Measurements from ENCODE around the gene ATF6. TPM values are rescaled to one million over a fixed set of nuclear protein-coding genes. Genes with fewer than 3 reads are reported as not detected.

The ATF6 gene
- total RNA-seq, 1 donor from 2014 or later = 21.1 TPM

DNA sequence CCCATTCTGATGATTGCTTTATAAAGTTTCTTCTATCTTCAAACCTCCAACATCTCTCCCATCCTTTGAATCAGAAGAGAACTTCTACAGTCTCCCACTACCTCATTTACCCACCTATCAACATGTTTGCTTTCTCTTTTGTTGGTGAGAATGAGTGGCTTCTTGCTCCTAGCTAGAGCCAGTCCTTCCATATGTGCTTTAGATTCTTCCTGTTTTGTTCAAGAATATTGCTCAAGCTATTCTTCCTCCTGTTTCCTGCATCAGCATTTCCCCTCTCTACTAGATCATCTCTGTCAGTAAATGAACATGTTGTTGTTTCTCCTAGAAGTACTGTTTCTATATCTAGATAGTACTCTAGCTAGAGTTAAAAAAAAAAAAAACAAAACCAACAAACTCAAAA lies 6.3 kb downstream of the ATF6 start:
- intact Hi-C loops (cut with DNase I) = no loop called here
- no peak for TF ChIP-seq POLR2A (IDR thresholded peaks at IDR 0.05)
- TF ChIP-seq POLR2AphosphoS5 (IDR thresholded peaks at IDR 0.05; ENCODE audit: insufficient read depth in 1 of 2, low read depth in 1 of 2) = no peak
- TF ChIP-seq, protein P1, sequence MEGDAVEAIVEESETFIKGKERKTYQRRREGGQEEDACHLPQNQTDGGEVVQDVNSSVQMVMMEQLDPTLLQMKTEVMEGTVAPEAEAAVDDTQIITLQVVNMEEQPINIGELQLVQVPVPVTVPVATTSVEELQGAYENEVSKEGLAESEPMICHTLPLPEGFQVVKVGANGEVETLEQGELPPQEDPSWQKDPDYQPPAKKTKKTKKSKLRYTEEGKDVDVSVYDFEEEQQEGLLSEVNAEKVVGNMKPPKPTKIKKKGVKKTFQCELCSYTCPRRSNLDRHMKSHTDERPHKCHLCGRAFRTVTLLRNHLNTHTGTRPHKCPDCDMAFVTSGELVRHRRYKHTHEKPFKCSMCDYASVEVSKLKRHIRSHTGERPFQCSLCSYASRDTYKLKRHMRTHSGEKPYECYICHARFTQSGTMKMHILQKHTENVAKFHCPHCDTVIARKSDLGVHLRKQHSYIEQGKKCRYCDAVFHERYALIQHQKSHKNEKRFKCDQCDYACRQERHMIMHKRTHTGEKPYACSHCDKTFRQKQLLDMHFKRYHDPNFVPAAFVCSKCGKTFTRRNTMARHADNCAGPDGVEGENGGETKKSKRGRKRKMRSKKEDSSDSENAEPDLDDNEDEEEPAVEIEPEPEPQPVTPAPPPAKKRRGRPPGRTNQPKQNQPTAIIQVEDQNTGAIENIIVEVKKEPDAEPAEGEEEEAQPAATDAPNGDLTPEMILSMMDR (IDR thresholded peaks at IDR 0.05) = no peak
- Histone ChIP-seq H3K36me3 (no peaks in the 10 kb centered on the region), H3K9me3 (no peaks in the 10 kb centered on the region), H3K27me3 (no peaks in the 10 kb centered on the region), H3K27ac (no peak overlapping the region), H3K4me1 (peaks cover 49% of the 10 kb centered on the region), H3K4me3 (no peak overlapping the region)
- no peak for DNase-seq (ENCODE audit: extremely low spot score in 2 of 2)

DNA sequence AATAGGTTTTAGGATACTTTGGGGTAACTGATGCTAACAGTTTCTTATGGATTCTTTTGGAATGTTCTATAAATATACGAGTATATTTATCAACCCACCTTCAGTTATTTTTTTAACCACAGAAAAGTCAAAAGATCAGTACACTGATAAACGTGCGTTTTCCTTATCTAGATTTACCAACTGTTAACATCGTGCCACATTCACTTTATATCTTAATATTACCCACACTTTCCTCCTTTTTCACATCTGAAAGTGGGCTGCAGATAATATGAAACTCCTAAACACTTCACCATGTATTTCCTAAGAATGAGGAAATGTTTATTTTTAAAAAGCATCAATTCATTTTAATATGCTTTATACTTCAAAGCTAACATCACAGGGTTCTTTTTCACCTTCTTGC lies 7.7 kb downstream of the ATF6 start:
- no peaks in the 10 kb centered on the region for H3K36me3 ChIP-seq
- no peak overlapping the region for H3K27ac ChIP-seq
- DNase-seq (ENCODE audit: extremely low spot score in 2 of 2) = no peak
- peaks cover 35% of the 10 kb centered on the region for H3K4me1 ChIP-seq
- H3K27me3 ChIP-seq = no peaks in the 10 kb centered on the region
- TF ChIP-seq, protein P1 (IDR thresholded peaks at IDR 0.05) = no peak
- TF ChIP-seq POLR2AphosphoS5 (IDR thresholded peaks at IDR 0.05; ENCODE audit: insufficient read depth in 1 of 2, low read depth in 1 of 2) (no peak), POLR2A (IDR thresholded peaks at IDR 0.05) (no peak)
- no peak overlapping the region for H3K4me3 ChIP-seq
- intact Hi-C loops (cut with DNase I) = no loop called here
- no peaks in the 10 kb centered on the region for H3K9me3 ChIP-seq

DNA sequence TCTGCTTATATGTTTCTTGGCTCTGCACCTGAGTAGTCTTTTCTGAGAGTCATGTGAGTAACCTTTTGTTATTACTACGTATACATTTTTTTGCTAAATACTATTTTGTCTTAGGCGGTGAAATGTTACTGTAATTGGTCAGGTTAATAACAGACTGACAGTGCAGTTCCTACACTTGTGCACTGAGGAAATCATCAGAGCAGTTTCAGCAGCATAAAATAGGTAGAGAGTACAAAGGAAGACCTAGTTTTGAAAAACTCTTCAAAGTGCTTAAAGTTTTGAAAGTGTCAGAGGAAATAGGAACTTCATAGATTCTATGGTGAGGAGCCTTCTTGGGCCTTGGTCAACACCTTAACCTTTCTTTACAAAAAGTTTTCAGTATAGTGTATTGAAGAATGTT lies 11.1 kb downstream of the ATF6 start:
- H3K9me3 ChIP-seq = no peaks in the 10 kb centered on the region
- DNase-seq (ENCODE audit: extremely low spot score in 2 of 2) = no peak
- H3K27ac ChIP-seq = no peak overlapping the region
- no peak overlapping the region for H3K4me3 ChIP-seq
- H3K4me1 ChIP-seq = peaks cover 10% of the 10 kb centered on the region
- intact Hi-C loops (cut with DNase I) = no loop called here
- no peaks in the 10 kb centered on the region for H3K36me3 ChIP-seq
- TF ChIP-seq POLR2AphosphoS5 (IDR thresholded peaks at IDR 0.05; ENCODE audit: insufficient read depth in 1 of 2, low read depth in 1 of 2) = no peak
- TF ChIP-seq POLR2A (IDR thresholded peaks at IDR 0.05) = no peak
- TF ChIP-seq, protein P1 (IDR thresholded peaks at IDR 0.05) = no peak
- no peaks in the 10 kb centered on the region for H3K27me3 ChIP-seq

DNA sequence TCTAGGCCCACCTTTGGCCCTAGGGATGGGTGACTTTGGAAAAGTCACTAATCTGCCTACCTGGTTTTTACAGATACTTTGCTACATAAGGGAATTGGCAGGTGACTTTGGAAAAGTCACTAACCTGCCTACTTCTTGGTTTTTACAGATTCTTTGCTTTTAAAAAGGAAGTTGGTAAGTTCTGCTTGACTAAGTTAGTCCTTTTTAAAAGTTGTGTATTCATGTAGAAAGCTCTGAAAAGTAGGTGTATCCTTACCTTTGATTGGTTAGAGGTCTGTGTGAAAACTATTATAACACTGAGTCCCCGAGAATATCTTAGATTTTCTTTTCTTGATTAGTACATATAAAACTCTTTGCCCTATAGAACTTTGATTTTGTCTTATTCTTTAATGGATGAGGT lies 12.4 kb downstream of the ATF6 start:
- Histone ChIP-seq H3K27ac (no peak overlapping the region), H3K4me3 (no peak overlapping the region), H3K4me1 (peaks cover 3% of the 10 kb centered on the region), H3K9me3 (no peaks in the 10 kb centered on the region), H3K36me3 (no peaks in the 10 kb centered on the region), H3K27me3 (no peaks in the 10 kb centered on the region)
- DNase-seq (ENCODE audit: extremely low spot score in 2 of 2) = no peak
- TF ChIP-seq, protein P1 (IDR thresholded peaks at IDR 0.05) = no peak
- intact Hi-C loops (cut with DNase I) = no loop called here

DNA sequence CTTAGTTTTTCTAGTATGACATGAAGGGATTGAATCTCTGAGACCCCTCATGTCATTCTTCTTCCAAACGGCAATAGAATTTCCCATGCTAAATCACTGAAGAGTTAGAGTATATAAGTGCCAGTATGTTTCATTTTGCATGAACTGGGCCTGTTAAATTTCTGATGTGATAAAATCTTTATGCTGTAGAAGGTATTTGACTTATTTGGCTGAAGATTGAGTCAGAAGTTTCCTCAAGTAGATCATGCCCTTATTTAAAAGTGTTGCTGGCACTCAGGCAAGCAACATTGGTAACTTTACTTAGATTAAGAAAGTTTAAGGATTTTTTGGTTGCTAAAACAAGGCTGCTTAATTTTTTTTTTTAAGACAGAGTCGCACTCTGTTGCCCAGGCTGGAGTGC lies 13.3 kb downstream of the ATF6 start:
- H3K27me3 ChIP-seq = no peaks in the 10 kb centered on the region
- no peak overlapping the region for H3K27ac ChIP-seq
- H3K4me3 ChIP-seq = no peak overlapping the region
- TF ChIP-seq POLR2A (IDR thresholded peaks at IDR 0.05) = no peak
- no peak for TF ChIP-seq POLR2AphosphoS5 (IDR thresholded peaks at IDR 0.05; ENCODE audit: insufficient read depth in 1 of 2, low read depth in 1 of 2)
- TF ChIP-seq, protein P1 (IDR thresholded peaks at IDR 0.05) = no peak
- H3K4me1 ChIP-seq = no peaks in the 10 kb centered on the region
- no peak for DNase-seq (ENCODE audit: extremely low spot score in 2 of 2)
- H3K36me3 ChIP-seq = no peaks in the 10 kb centered on the region
- H3K9me3 ChIP-seq = no peaks in the 10 kb centered on the region
- intact Hi-C loops (cut with DNase I) = no loop called here
